GM18867 (cell line): ENCODE data around the gene IGLON5.

Experiments
- ATAC-seq: cut with Tn5 transposase; IDR thresholded peaks from one replicate; pipeline ENCODE4 v1.9.1; 2021; ENCODE audit warnings: mild to moderate bottlenecking, moderate library complexity; ENCODE audit not compliant: unreplicated experiment

Gene IGLON5

DNA sequence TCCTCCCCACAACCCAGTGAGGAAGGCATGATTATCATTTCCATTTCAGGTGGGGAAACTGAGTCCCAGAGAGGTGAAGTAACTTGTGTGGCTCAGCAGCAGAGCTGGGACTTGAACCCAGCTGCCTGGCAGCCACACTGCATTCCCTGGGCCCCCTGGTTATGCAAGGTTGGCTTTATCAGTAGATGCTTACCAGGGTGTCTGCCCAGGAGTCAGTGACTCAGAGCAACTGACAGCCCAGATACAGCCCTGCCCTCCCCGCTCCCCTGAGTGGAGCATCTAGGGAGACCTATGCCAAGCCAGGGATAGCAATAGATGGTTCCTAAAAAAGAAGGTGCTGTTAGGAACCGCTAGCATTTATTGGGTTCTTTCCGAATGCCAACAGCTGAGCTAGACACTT is 5.9 kb downstream of the IGLON5 start:
- no peak for ATAC-seq

DNA sequence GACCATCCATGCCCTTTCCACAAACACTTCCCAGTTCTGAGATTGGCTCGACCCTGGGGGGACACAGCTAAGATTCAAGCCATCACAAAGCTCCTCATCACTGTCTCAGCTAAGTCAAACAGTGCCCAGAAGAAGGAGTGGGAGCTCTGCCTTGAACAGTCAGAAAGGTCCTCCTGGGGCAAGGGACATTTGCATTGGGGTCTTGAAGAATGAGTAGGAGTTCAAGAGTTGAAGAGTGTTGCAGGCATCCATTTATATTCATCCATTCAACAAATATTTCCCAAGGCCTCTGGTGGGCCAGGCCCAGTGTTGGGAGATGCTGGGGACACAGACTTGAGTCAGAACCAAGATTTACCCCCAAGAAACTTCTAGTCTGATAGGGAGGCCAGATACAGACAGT is 6.5 kb downstream of the IGLON5 start:
- no peak for ATAC-seq

DNA sequence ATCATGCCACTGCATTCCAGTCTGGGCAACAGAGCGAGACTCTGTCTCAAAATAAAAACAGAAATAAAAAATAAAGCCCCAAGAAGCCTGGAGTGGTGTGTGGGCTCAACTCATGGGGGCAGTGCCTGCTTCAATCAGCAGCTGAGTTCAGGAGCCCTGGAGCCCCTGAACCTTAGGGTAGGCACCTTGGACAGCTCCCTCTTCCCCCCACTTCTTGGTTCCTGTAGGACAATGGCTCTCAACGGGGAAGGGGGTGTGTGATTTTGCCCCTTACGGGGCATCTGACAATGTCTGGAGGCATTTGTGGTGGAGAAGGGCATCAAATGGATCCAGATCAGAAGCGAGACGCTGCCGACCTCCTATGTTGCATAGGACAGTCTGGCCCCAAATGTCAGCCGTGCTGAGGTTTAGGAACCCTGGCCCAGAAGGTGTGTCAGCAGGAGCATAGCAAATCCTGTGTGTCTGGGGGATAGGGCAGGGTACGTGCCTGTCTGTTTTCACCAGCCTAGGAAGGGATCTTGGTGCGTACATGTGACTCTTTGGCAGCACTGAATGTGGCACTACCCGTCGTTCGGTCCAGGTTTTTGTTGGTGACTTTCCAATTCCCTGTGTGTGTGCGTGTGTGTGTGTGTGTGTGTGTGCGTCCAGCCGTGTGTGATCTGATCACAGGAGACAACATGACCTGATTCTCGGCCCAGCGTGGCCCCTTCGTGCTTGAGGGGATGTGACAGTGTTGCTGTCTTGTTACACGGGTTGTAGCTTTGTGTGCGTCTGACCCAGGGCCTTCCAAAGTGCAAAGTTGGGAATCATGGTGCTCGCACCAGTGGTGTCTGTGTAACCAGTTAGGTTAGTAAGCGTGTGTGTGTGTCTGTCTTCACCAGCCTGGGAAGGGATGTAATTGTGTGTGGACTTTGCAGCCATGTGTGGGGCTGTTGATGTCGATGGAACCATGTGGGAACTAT is 7.5 kb downstream of the IGLON5 start:
- ATAC-seq = no peak

DNA sequence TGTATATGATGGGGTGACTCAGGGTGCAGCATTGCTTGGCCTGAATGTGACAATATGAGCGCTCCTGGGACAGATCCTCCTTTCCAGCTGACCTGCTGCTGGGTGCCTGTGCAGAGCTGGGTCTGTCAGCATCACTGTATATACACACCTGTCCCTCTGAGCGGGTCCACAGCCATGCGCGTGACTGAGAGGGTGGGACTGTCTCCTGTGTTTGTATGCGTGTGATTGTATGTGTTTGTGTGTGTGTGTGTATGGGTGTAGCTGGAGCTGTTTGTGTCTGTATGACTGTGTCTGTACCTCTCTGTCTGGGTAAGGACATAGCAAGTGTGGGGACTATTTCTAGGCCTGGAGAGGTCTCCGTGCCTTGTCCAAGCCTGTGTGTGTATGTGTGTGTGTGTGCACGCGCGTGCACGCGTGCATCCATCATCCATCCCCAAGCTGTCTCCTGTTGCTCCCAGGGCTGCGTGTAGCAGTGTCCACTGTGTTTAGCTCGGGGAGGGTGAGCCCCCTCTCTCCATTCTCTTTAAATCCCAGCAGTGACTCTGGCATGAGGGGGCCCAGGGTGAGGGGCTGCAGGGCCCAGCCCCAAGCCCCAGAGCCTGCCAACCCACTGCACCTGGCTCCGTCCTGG is 8.3 kb downstream of the IGLON5 start:
- ATAC-seq = no peak

DNA sequence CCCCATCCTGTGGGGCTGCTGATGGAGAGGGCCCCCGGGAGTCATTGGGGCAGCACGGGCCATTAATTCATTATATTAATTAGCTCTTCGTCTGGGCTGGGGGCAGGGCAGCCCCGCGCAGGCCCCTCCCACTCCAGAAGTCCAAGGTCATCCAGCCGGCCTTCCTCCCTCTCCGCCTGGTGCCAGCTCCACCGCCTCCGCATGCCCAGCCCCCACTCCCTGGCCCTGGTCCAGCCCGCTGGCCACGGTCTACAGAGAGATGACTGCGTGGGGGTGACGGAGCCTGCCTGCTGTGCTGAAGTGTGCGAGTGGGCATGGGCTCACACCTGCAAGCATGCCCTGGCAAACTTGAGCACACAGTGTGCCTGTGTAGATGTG is 8.8 kb downstream of the IGLON5 start:
- no peak for ATAC-seq

DNA sequence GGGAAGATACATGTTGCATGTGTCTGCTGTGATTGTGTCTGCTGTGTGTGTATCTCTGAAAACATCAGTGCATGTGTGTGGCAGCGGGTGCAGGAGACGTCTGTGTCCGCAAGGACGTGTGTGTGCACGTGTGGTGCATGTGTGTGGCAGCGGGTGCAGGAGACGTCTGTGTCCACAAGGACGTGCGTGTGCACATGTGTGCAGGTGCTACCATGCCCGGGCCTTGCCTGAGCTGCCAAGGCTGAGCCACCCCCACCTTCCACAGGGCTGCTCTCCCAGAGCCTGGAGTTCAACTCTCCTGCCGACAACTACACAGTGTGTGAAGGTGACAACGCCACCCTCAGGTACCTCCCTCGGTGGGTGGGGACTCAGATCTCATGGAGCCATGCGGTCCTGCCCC is 10.4 kb downstream of the IGLON5 start:
- ATAC-seq = no peak

GRCh38 chr19:51323481-51324166 is 12.2 kb downstream of the IGLON5 start:
- no peak for ATAC-seq

DNA sequence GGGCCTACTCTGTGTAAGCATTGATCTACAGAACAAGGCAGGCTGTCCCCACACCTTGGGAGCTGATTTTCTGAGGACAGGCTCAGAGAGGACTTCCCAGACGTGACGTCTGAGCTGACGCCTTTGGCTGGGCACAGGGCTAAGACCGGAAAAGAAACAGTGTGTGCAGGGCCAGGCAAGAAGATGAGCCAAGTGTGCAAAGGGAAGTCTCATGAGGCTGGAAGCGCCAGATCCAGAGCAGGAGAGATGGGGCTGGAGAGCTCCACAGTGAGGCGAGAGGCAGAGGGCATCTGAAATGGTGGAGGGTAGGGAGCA is 12.7 kb downstream of the IGLON5 start:
- ATAC-seq = no peak

- ATAC-seq = no peak
Measured at GRCh38 chr19:51325161-51325976, 13.9 kb downstream of the IGLON5 start.

DNA sequence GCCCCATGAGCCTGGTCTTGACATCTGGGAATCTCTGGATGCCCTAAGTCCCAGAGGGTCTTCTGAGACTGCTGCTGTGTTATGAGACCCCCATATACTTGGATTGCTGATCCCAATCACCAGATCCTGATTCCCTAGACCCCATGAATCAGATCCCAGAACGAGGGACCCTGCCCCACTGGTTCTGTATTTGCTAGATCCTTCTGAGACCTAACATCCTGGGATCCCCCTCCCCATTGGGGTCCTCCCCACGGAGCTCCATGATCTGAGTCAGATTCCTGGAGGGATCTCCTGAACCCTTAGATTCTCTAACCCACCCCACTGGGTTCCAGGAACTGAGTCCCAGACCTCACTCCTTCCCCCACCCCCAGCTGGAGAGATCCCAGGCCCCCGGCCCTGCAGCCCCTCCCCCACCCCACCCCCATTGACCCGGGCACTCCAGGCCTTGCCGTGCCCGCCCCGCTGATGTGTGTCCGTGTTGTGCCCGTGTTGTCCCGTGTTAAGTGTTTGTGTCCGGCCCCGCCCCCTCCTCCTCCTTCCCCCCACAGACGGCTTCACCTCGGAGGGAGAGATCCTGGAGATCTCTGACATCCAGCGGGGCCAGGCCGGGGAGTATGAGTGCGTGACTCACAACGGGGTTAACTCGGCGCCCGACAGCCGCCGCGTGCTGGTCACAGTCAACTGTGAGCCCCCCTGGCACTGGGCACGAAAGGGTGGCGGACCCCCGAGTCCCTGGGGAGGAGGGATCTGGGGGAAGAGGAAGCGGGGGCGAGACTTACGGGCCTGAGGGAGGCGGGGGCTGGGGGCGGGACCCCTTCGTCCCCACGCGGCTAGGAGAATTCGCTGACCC is 15.0 kb downstream of the IGLON5 start:
- no peak for ATAC-seq

- ATAC-seq = no peak
Measured at GRCh38 chr19:51327066-51328001, 15.9 kb downstream of the IGLON5 start.

DNA sequence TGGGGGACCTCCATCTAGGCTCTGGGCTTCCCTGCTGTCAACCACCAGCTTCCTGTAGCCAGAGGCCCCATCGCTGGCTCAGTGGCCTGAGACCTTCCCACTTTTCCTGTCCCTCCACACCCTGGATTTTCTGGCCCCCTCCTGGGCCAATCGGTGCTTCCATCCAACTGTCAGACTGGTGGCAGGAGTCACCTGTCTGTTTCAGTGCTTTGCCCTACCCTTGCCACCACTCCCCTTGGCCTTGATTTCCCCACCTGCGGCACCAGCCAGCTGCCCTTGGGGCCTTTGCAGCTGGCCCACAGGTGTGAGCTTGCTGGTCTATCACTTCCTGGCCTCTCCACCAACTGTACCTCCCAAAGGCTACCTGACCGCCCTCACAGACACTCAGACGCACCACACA is 18.0 kb downstream of the IGLON5 start:
- ATAC-seq = no peak

- ATAC-seq = no peak
Measured at GRCh38 chr19:51330366-51330765, 18.9 kb downstream of the IGLON5 start.

- ATAC-seq = no peak
Measured at GRCh38 chr19:51331193-51331592, 19.7 kb downstream of the IGLON5 start.

- no peak for ATAC-seq
Measured at GRCh38 chr19:51331716-51332115, 20.3 kb downstream of the IGLON5 start.

DNA sequence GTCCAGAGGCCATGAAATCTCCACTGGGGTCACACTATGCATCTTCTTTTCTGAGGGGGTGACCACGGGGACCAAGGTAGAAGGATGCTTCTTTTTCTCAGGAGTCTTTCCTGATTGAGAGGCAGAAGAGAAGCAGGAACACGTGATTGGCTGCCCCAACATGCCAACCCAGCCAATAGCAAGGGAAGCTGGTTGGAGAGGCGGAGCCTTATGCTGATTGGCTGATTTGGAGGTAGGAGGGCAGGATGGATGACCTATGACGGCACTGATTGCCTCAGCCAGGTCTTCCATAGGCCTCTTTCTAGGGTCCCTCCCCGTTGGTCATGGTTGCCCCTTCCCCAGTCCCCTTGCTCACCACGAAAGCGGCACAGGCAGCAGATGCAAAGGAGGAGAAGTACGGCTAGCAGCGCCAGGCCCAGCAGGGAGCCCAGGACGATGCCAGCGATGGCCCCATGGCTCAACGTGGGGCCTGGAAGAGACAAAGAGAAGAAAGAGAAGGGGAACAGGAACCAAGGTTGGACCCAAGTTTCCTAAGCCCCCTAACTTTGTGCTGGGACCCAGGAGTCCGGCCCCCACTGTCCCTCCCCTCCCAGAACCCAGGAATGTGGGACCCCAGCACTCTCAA is 22.5 kb downstream of the IGLON5 start:
- no peak for ATAC-seq

DNA sequence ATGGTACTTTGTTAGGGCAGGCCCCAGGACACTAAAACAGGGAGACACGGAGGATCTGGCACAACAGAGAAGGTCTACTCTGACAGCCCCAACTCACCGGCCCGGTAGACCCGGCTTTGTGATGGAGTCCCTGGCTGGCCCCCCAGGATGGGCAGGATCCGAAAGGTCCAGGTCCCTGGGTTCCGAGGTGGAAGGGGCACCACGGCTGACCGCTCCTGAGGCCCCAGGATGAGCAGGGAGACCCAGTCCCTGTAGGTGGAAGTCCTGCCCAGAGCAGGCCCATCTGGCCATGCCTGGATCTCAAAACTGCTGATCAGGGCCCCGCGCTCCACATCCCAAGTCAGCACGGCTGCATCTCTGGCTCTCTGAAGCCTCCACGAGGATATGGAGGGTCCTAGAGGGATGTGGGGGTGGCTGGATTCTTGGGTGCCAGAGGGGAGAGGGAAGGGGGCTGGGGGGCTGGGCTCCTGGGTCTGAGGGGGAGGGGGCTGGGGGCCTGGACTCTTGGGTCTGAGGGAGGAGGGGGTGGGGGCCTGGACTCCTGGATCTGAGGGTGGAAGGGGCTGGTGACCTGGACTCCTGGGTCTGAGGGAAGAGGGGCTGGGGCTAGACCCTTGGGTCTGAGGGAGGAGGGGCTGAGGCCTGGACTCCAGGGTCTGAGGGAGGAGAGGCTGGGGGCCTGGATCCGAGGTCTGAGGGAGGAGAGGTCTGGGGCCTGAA is 25.9 kb downstream of the IGLON5 start:
- ATAC-seq = no peak
